Osteocyte (in vitro differentiated cells): ENCODE data around the gene DEPDC4. TPM values are rescaled to one million over a fixed set of nuclear protein-coding genes. Genes with fewer than 3 reads are reported as not detected.

Experiments used
- DNase-seq: peaks from one replicate; pipeline ENCODE4 v3.0.0; 2021; ENCODE audit warnings: mixed read lengths; ENCODE audit not compliant: unreplicated experiment; ENCODE audit errors: extremely low spot score
- H3K27ac Mint-ChIP-seq: one replicate; pipeline ENCODE4 v1.8.0; 2021; ENCODE audit warnings: mild to moderate bottlenecking, mixed read lengths; ENCODE audit not compliant: unreplicated experiment
- H3K27me3 Mint-ChIP-seq: one replicate; pipeline ENCODE4 v1.8.0; 2021; ENCODE audit warnings: mixed read lengths; ENCODE audit not compliant: unreplicated experiment
- H3K36me3 Mint-ChIP-seq: one replicate; pipeline ENCODE4 v1.8.0; 2021; ENCODE audit warnings: mixed read lengths; ENCODE audit not compliant: unreplicated experiment
- H3K4me1 Mint-ChIP-seq: one replicate; pipeline ENCODE4 v1.8.0; 2021; ENCODE audit warnings: mixed read lengths; ENCODE audit not compliant: unreplicated experiment
- H3K4me3 Mint-ChIP-seq: one replicate; pipeline ENCODE4 v1.8.0; 2021; ENCODE audit warnings: mild to moderate bottlenecking, moderate library complexity, mixed read lengths; ENCODE audit not compliant: unreplicated experiment
- H3K9me3 Mint-ChIP-seq: one replicate; pipeline ENCODE4 v1.8.0; 2021; ENCODE audit warnings: mixed read lengths; ENCODE audit not compliant: unreplicated experiment
- total RNA-seq: library from RNA; stranded (reverse); gene quantifications from 2 replicates; pipeline ENCODE4 v1.2.1, GENCODE V29; 2021
- TF ChIP-seq, protein P1 (sequence below): fragments of 200-600 bp; sonication (generic); IDR thresholded peaks from 2 replicates; pipeline ENCODE4 v1.5.0; 2021; ENCODE audit warnings: antibody characterized with exemption, mild to moderate bottlenecking, moderate library complexity

Gene DEPDC4
- total RNA-seq, 1 donor from 2014 or later = 1.4 TPM

- H3K9me3 Mint-ChIP-seq = no peaks in the 10 kb centered on the region
- TF ChIP-seq, protein P1, sequence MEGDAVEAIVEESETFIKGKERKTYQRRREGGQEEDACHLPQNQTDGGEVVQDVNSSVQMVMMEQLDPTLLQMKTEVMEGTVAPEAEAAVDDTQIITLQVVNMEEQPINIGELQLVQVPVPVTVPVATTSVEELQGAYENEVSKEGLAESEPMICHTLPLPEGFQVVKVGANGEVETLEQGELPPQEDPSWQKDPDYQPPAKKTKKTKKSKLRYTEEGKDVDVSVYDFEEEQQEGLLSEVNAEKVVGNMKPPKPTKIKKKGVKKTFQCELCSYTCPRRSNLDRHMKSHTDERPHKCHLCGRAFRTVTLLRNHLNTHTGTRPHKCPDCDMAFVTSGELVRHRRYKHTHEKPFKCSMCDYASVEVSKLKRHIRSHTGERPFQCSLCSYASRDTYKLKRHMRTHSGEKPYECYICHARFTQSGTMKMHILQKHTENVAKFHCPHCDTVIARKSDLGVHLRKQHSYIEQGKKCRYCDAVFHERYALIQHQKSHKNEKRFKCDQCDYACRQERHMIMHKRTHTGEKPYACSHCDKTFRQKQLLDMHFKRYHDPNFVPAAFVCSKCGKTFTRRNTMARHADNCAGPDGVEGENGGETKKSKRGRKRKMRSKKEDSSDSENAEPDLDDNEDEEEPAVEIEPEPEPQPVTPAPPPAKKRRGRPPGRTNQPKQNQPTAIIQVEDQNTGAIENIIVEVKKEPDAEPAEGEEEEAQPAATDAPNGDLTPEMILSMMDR = no peak
- no peak for DNase-seq
- no peaks in the 10 kb centered on the region for H3K36me3 Mint-ChIP-seq
- H3K27me3 Mint-ChIP-seq = no peaks in the 10 kb centered on the region
- H3K4me1 Mint-ChIP-seq = no peaks in the 10 kb centered on the region
- no peak overlapping the region for H3K27ac Mint-ChIP-seq
- H3K4me3 Mint-ChIP-seq = no peak overlapping the region
Measured at GRCh38 chr12:100258127-100258526, 8.8 kb downstream of the DEPDC4 start.

DNA sequence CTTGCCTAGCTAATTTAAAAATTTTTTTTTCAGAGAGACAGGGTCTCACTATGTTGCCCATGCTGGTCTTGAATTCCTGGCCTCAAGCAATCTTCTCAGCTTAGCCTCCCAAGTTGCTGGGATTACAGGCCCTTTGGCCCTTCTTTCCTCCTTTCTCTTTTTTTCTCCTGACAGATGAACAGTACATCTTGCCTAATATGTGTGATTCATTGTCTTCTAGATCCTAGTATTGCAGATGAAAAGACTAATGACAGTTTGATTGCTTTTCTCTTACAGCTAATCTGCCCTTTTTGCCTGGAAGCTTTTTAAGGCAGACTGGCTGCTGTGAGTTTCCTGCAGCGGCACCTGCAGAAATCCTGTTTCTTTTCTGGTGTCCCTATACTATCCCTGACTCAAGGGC, 12.0 kb downstream of the DEPDC4 start:
- no peak for DNase-seq
- Mint-ChIP-seq H3K27ac (no peak overlapping the region), H3K36me3 (no peaks in the 10 kb centered on the region), H3K4me3 (no peak overlapping the region), H3K9me3 (no peaks in the 10 kb centered on the region), H3K4me1 (no peaks in the 10 kb centered on the region), H3K27me3 (no peaks in the 10 kb centered on the region)
- TF ChIP-seq, protein P1 = no peak

DNA sequence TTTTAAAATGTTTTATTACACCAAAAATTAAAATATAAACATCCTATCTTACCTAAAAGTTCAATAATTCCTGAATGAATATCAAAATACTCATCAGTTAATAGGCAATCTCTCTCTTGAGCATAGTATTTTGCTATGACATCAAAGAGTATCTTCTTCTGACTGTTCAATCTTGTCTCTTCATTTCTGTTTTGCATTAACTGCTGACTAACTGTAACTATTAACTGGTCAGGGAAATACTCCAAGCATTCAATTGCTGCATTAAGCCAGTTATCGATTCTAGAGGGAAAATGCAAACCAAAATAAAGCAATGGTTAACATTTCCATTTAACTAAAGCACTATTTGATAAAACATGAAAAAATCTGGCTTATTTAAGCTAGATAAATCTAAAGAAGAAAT, 13.4 kb downstream of the DEPDC4 start:
- peaks cover 6% of the 10 kb centered on the region for H3K4me1 Mint-ChIP-seq
- H3K36me3 Mint-ChIP-seq = no peaks in the 10 kb centered on the region
- H3K9me3 Mint-ChIP-seq = no peaks in the 10 kb centered on the region
- H3K27ac Mint-ChIP-seq = no peak overlapping the region
- no peak for DNase-seq
- TF ChIP-seq, protein P1 = no peak
- no peaks in the 10 kb centered on the region for H3K27me3 Mint-ChIP-seq
- no peak overlapping the region for H3K4me3 Mint-ChIP-seq

DNA sequence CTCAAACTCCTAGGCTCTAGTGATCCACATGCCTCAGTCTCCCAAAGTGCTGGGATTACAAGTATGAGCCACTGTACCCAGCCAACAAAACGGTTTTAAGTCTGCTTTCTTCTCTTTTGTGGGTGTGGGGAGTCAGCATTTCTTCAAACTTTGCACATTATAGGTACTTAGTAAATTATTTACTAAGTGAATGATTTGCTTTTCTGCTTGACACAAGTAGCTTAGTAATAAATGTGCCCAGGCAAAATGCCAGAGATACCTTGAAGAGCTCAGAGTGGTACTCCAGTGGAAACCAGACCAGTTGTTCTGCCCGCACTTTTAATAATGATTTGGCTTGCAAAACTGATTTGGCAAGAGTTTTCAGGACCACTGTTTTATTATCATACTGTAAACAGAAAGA, 15.0 kb downstream of the DEPDC4 start:
- H3K27me3 Mint-ChIP-seq = no peaks in the 10 kb centered on the region
- DNase-seq = no peak
- H3K27ac Mint-ChIP-seq = no peak overlapping the region
- H3K9me3 Mint-ChIP-seq = no peaks in the 10 kb centered on the region
- no peak overlapping the region for H3K4me3 Mint-ChIP-seq
- no peaks in the 10 kb centered on the region for H3K36me3 Mint-ChIP-seq
- H3K4me1 Mint-ChIP-seq = peaks cover 8% of the 10 kb centered on the region
- TF ChIP-seq, protein P1 = no peak

DNA sequence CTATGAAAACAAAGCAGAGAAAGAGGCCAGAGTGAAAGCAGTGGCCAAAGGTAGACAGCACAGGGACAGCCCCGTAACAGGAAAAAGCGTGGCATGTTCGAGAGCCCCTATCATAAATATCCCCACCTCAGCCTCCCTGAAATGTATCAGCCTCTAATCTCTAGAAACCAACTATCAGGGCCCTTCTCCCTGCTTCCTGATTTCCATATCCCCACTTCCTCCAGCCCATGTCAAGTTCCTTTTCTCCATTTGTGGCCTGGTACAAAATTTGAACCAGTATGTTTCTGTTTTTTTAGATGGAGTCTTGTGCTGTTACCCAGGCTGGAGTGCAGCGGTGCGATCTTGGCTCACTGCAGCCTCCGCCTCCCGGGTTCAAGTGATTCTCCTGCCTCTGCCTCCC, 16.9 kb downstream of the DEPDC4 start:
- Mint-ChIP-seq H3K9me3 (no peaks in the 10 kb centered on the region), H3K4me1 (peaks cover 8% of the 10 kb centered on the region), H3K27me3 (no peaks in the 10 kb centered on the region), H3K27ac (no peak overlapping the region), H3K36me3 (no peaks in the 10 kb centered on the region), H3K4me3 (no peak overlapping the region)
- TF ChIP-seq, protein P1 = no peak
- no peak for DNase-seq
